Measurements from ENCODE around the gene NOL11. TPM values are rescaled to one million over a fixed set of nuclear protein-coding genes. Genes with fewer than 3 reads are reported as not detected.

The NOL11 gene
- polyA plus RNA-seq, 3 donors: 5.2 to 11.4 (median 6.1) TPM

- no peak overlapping the region for H3K27ac Mint-ChIP-seq
- H3K27me3 Mint-ChIP-seq (ENCODE audit: low read depth in 3 of 3): no peaks in the 10 kb centered on the region
- peaks cover 4 to 13% of the 10 kb centered on the region in 2 donors for H3K36me3 ChIP-seq (replicated peaks in 1 of 2; ENCODE audit: control insufficient read depth in 1 of 2, insufficient read depth in 2 of 2, low read length in 2 of 2)
- no peak overlapping the region for H2AFZ ChIP-seq (ENCODE audit: insufficient read depth, low read depth, low read length, poor library complexity, severe bottlenecking)
- no peaks in the 10 kb centered on the region for H3K9me3 Mint-ChIP-seq
- peaks cover 15 to 21% of the 10 kb centered on the region in 2 donors for H3K36me3 Mint-ChIP-seq
- no peak overlapping the region for H3K9ac ChIP-seq (ENCODE audit: insufficient read depth, low read length, poor library complexity, severe bottlenecking)
- no peaks in the 10 kb centered on the region for H3K27me3 ChIP-seq (ENCODE audit: control insufficient read depth in 2 of 2, insufficient read depth in 2 of 2, low read length in 2 of 2)
- H4K20me1 ChIP-seq (ENCODE audit: insufficient read depth, low read length): no peaks in the 10 kb centered on the region
- H3K27ac ChIP-seq (ENCODE audit: low read depth in 1 of 2, low read length in 2 of 2): no peak overlapping the region
- intact Hi-C loops (cut with micrococcal nuclease): loop anchor here in 1 of 2 donors (5.0 kb wide), 1 partner anchor 315 kb away; no protein-coding TSS in a partner anchor
- TF ChIP-seq CTCF (IDR thresholded peaks at IDR 0.05): no peak
- no peak overlapping the region for H3K4me2 ChIP-seq (replicated peaks; ENCODE audit: extremely low read depth, low read length, poor library complexity, severe bottlenecking)
- DNase-seq: no peak
- peaks cover 6% of the 10 kb centered on the region for H3K4me1 Mint-ChIP-seq
- H3K9me3 ChIP-seq (replicated peaks in 1 of 2; ENCODE audit: control insufficient read depth in 1 of 2, insufficient read depth in 1 of 2, low read length in 2 of 2): no peaks in the 10 kb centered on the region
- no peaks in the 10 kb centered on the region for H3K4me1 ChIP-seq (ENCODE audit: control insufficient read depth in 1 of 2, insufficient read depth in 2 of 2, low read length in 2 of 2)
- no peak overlapping the region for H3K4me3 ChIP-seq (replicated peaks in 1 of 3; ENCODE audit: low read depth in 2 of 3, low read length in 3 of 3)
- WGBS (ENCODE audit: insufficient coverage): no CpG with 5 or more reads among the region's 2 CpGs
- no peak overlapping the region for H3K4me3 Mint-ChIP-seq
- H3K79me2 ChIP-seq (ENCODE audit: insufficient read depth, low read length): no peaks in the 10 kb centered on the region
Observed at GRCh38 chr17:67687511-67687910, 30.2 kb upstream of the NOL11 start.

GRCh38 chr17:67689534-67690177, 28.1 kb upstream of the NOL11 start:
- Histone ChIP-seq H4K20me1 (ENCODE audit: insufficient read depth, low read length) (no peaks in the 10 kb centered on the region), H2AFZ (ENCODE audit: insufficient read depth, low read depth, low read length, poor library complexity, severe bottlenecking) (no peak overlapping the region), H3K4me2 (replicated peaks; ENCODE audit: extremely low read depth, low read length, poor library complexity, severe bottlenecking) (no peak overlapping the region), H3K27ac (ENCODE audit: low read depth in 1 of 2, low read length in 2 of 2) (no peak overlapping the region), H3K36me3 (replicated peaks in 1 of 2; ENCODE audit: control insufficient read depth in 1 of 2, insufficient read depth in 2 of 2, low read length in 2 of 2) (peaks cover 4 to 21% of the 10 kb centered on the region in 2 donors), H3K9ac (ENCODE audit: insufficient read depth, low read length, poor library complexity, severe bottlenecking) (no peak overlapping the region), H3K4me1 (ENCODE audit: control insufficient read depth in 1 of 2, insufficient read depth in 2 of 2, low read length in 2 of 2) (no peaks in the 10 kb centered on the region), H3K79me2 (ENCODE audit: insufficient read depth, low read length) (no peaks in the 10 kb centered on the region), H3K27me3 (ENCODE audit: control insufficient read depth in 2 of 2, insufficient read depth in 2 of 2, low read length in 2 of 2) (no peaks in the 10 kb centered on the region), H3K9me3 (replicated peaks in 1 of 2; ENCODE audit: control insufficient read depth in 1 of 2, insufficient read depth in 1 of 2, low read length in 2 of 2) (no peaks in the 10 kb centered on the region), H3K4me3 (replicated peaks in 1 of 3; ENCODE audit: low read depth in 2 of 3, low read length in 3 of 3) (no peak overlapping the region)
- H3K27me3 Mint-ChIP-seq (ENCODE audit: low read depth in 3 of 3): no peaks in the 10 kb centered on the region
- TF ChIP-seq CTCF (IDR thresholded peaks at IDR 0.05): peak; percentile 86
- H3K9me3 Mint-ChIP-seq: no peaks in the 10 kb centered on the region
- H3K4me1 Mint-ChIP-seq: peaks cover 13% of the 10 kb centered on the region
- peak; percentile 33 to 63 (median 51) for DNase-seq
- intact Hi-C loops (cut with micrococcal nuclease): loop anchor here (2.0 to 5.0 kb wide), 2 partner anchors 313 to 317 kb away; partner anchors contain the start of gene PITPNC1 (in 1 of the 2)
- H3K27ac Mint-ChIP-seq: no peak overlapping the region
- 100% methylated on average over 1 of the region's 2 CpGs for WGBS (ENCODE audit: insufficient coverage)
- peaks cover 23 to 36% of the 10 kb centered on the region in 2 donors for H3K36me3 Mint-ChIP-seq
- no peak overlapping the region for H3K4me3 Mint-ChIP-seq
